ENCODE data around the gene MRPS7. TPM values are rescaled to one million over a fixed set of nuclear protein-coding genes. Genes with fewer than 3 reads are reported as not detected.
"Not testable (repeated sequence)": the region's sequence is repeated elsewhere in the genome, so short reads cannot be mapped to it uniquely, and the experiment has no call there.

The MRPS7 gene
- total RNA-seq, 1 experiment from 2014 or later, result 73.9 TPM

- Mint-ChIP-seq H3K36me3 (ENCODE audit: insufficient read depth, unreplicated experiment) (peaks cover 53% of the 10 kb centered on the region), H3K27ac (ENCODE audit: low read depth, unreplicated experiment) (no peak overlapping the region), H3K9me3 (ENCODE audit: unreplicated experiment) (no peaks in the 10 kb centered on the region), H3K27me3 (ENCODE audit: insufficient read depth, unreplicated experiment) (no peaks in the 10 kb centered on the region), H3K4me3 (ENCODE audit: unreplicated experiment) (no peak overlapping the region), H3K4me1 (ENCODE audit: insufficient read depth, unreplicated experiment) (peaks cover 10% of the 10 kb centered on the region)
- ChIA-PET POLR2A (interaction anchor here (0.6 to 1.2 kb wide), 2 partner anchors 10 to 15 kb away, joined by 3 to 4 read pairs; no protein-coding TSS in a partner anchor), CTCF (interaction anchor here (0.6 to 2.3 kb wide), 3 partner anchors 7 to 131 kb away, joined by 3 to 7 read pairs (median 5); no protein-coding TSS in a partner anchor)
- BruUV-seq (replicated peaks), result no TSS peak
- DNase-seq (ENCODE audit: unreplicated experiment), result no peak
- intact Hi-C loops (cut with micrococcal nuclease), result no loop called here
- no peak for TF ChIP-seq CTCF (IDR thresholded peaks at IDR 0.05; ENCODE audit: unreplicated experiment)
These were observed 15.3 kb upstream of the MRPS7 start for GRCh38 chr17:75246404-75246803.

- ChIA-PET CTCF (interaction anchor here (1.2 to 1.6 kb wide), 2 partner anchors 10 to 11 kb away, joined by 3 to 9 read pairs; no protein-coding TSS in a partner anchor), POLR2A (interaction anchor here (0.6 to 2.9 kb wide), 10 partner anchors 9 to 1941 kb away, joined by 3 to 24 read pairs (median 3); partner anchors contain the start of genes GGA3, MIF4GD and MRPS7)
- no peak overlapping the region for H3K4me3 Mint-ChIP-seq (ENCODE audit: unreplicated experiment)
- H3K27ac Mint-ChIP-seq (ENCODE audit: low read depth, unreplicated experiment), result peak overlapping the region; percentile 93
- peaks cover 22% of the 10 kb centered on the region for H3K4me1 Mint-ChIP-seq (ENCODE audit: insufficient read depth, unreplicated experiment)
- no peaks in the 10 kb centered on the region for H3K9me3 Mint-ChIP-seq (ENCODE audit: unreplicated experiment)
- no TSS peak for BruUV-seq (replicated peaks)
- H3K27me3 Mint-ChIP-seq (ENCODE audit: insufficient read depth, unreplicated experiment), result no peaks in the 10 kb centered on the region
- peaks cover 51% of the 10 kb centered on the region for H3K36me3 Mint-ChIP-seq (ENCODE audit: insufficient read depth, unreplicated experiment)
- TF ChIP-seq CTCF (IDR thresholded peaks at IDR 0.05; ENCODE audit: unreplicated experiment), result no peak
- no peak for DNase-seq (ENCODE audit: unreplicated experiment)
- intact Hi-C loops (cut with micrococcal nuclease), result no loop called here
These were observed 12.1 kb upstream of the MRPS7 start for GRCh38 chr17:75249564-75249963.

- BruUV-seq (replicated peaks), result no TSS peak
- Mint-ChIP-seq H3K4me3 (ENCODE audit: unreplicated experiment) (no peak overlapping the region), H3K36me3 (ENCODE audit: insufficient read depth, unreplicated experiment) (peaks cover 47% of the 10 kb centered on the region), H3K27me3 (ENCODE audit: insufficient read depth, unreplicated experiment) (no peaks in the 10 kb centered on the region), H3K4me1 (ENCODE audit: insufficient read depth, unreplicated experiment) (peaks cover 22% of the 10 kb centered on the region), H3K27ac (ENCODE audit: low read depth, unreplicated experiment) (peak overlapping the region; percentile 93), H3K9me3 (ENCODE audit: unreplicated experiment) (no peaks in the 10 kb centered on the region)
- CTCF ChIA-PET, result interaction anchor here (0.7 to 1.9 kb wide), 4 partner anchors 10 to 22 kb away, joined by 3 to 11 read pairs (median 6); no protein-coding TSS in a partner anchor
- POLR2A ChIA-PET, result interaction anchor here (0.6 to 2.9 kb wide), 9 partner anchors 9 to 350 kb away, joined by 3 to 24 read pairs (median 3); partner anchors contain the start of genes GGA3, MIF4GD and MRPS7
- intact Hi-C loops (cut with micrococcal nuclease), result no loop called here
- peak; percentile 81 for DNase-seq (ENCODE audit: unreplicated experiment)
- no peak for TF ChIP-seq CTCF (IDR thresholded peaks at IDR 0.05; ENCODE audit: unreplicated experiment)
These were observed 11.6 kb upstream of the MRPS7 start for GRCh38 chr17:75250009-75250471.

DNA sequence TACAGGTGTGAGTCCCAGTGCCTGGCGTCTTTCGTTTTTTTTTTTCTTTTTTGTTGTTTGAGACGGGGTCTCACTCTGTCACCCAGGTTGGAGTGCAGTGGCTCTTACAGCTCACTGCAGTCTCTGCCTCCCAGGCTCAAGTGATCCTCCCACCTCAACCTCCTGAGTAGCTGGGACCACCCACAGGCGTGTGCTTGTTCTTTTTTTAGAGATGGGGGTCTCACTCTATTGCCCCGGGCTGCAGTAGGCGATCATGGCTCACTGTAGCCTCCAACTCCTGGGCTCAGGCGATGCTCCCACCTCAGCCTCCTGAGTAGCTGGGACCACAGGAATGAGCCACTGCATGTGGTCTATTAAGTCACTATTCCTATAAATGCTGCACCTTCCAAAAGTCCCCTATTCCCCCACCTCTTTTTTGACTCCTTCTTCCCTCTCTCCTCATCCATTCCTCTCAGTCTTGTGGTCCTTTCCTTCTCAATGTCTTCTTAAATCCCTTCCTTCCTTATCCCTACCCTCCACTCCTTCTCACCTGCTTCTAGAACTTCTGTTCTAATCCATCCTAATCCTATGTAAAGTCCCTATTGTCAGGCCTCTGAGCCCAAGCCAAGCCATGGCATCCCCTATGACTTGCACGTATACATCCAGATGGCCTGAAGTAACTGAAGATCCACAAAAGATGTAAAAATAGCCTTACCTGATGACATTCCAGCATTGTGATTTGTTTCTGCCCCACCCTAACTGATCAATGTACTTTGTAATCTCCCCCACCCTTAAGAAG is 9.5 kb upstream of the MRPS7 start:
- Mint-ChIP-seq H3K4me1 (ENCODE audit: insufficient read depth, unreplicated experiment) (peaks cover 44% of the 10 kb centered on the region), H3K9me3 (ENCODE audit: unreplicated experiment) (no peaks in the 10 kb centered on the region), H3K36me3 (ENCODE audit: insufficient read depth, unreplicated experiment) (peaks cover 33% of the 10 kb centered on the region), H3K27ac (ENCODE audit: low read depth, unreplicated experiment) (no peak overlapping the region), H3K27me3 (ENCODE audit: insufficient read depth, unreplicated experiment) (no peaks in the 10 kb centered on the region), H3K4me3 (ENCODE audit: unreplicated experiment) (no peak overlapping the region)
- ChIA-PET POLR2A (interaction anchor here (0.6 to 0.9 kb wide), 4 partner anchors 9 to 87 kb away, joined by 3 to 6 read pairs (median 4); partner anchors contain the start of genes GGA3, MIF4GD and MRPS7), CTCF (interaction anchor here (0.6 to 1.9 kb wide), 3 partner anchors 13 to 51 kb away, joined by 3 to 11 read pairs (median 4); no protein-coding TSS in a partner anchor)
- no peak for TF ChIP-seq CTCF (IDR thresholded peaks at IDR 0.05; ENCODE audit: unreplicated experiment)
- no peak for DNase-seq (ENCODE audit: unreplicated experiment)
- BruUV-seq (replicated peaks), result no TSS peak
- intact Hi-C loops (cut with micrococcal nuclease), result no loop called here

GRCh38 chr17:75255954-75256698 is 5.6 kb upstream of the MRPS7 start:
- CTCF ChIA-PET; BruUV-seq (replicated peaks); intact Hi-C loops (cut with micrococcal nuclease); H3K9me3 Mint-ChIP-seq (ENCODE audit: unreplicated experiment); H3K27me3 Mint-ChIP-seq (ENCODE audit: insufficient read depth, unreplicated experiment): not testable (repeated sequence)
- peak; percentile 60 for DNase-seq (ENCODE audit: unreplicated experiment)
- Mint-ChIP-seq H3K36me3 (ENCODE audit: insufficient read depth, unreplicated experiment) (peaks cover 19% of the 10 kb centered on the region), H3K4me1 (ENCODE audit: insufficient read depth, unreplicated experiment) (peaks cover 64% of the 10 kb centered on the region), H3K4me3 (ENCODE audit: unreplicated experiment) (peak overlapping the region; percentile 71), H3K27ac (ENCODE audit: low read depth, unreplicated experiment) (peak overlapping the region; percentile 98)
- POLR2A ChIA-PET, result interaction anchor here (0.8 kb wide), 1 partner anchor 11 kb away, joined by 4 read pairs; no protein-coding TSS in a partner anchor

All from MCF 10A (cell line).